NCI-H1436 treated with DMSO at 0.1 percent for 48 hours (cell line): ENCODE measurements around the gene KRTDAP.
"Not testable (repeated sequence)": the region's sequence is repeated elsewhere in the genome, so short reads cannot be mapped to it uniquely, and the experiment has no call there.

Experiments used
- DNase-seq: peaks from one replicate; lab custom pipeline; 2025; lab: John Stamatoyannopoulos, UW

The KRTDAP gene

GRCh38 chr19:35484252-35485036, 5.8 kb downstream of the KRTDAP start:
- no peak for DNase-seq

- DNase-seq = no peak
Observed at GRCh38 chr19:35483089-35483488, 7.2 kb downstream of the KRTDAP start.

DNA sequence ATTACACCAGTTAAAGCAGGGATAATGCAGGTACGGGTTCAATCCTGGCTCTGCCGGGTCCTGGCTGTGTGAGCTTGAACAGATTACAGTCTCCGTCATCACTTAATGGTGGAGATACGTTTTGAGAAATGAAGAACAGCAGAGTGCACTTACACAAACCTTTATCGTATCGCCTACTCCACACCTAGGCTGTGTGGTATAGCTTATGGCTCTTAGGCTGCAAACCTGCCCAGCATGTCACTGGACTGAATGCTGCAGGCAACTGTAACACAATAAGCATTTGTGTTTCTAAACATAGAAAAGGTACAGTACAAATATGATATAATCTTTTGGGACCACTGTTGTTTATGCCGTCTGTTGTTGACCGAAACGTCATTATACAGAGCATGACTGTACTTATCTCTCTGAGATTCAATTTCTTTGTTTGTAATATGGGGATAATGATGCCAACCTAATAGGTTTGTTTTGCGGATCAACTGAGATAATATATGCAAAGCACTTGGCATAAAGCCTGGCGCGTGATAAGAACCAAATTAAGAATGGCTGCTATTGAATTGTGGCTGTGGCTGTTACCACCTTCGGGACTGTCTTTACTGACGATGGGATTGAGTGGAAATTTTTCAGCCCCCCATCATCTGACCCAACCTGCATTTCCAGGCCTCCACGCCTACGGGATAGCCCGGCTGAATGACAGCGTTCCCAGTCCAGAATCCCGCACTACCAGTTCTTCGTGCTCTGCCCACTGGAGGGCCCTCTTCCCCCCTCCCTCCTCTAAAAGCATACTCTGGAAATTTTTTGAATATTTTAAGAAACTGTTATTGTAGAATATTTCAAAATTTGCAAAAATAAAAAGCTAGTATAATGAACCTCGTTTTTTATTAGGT, 11.2 kb downstream of the KRTDAP start:
- DNase-seq = peak; percentile 14

DNA sequence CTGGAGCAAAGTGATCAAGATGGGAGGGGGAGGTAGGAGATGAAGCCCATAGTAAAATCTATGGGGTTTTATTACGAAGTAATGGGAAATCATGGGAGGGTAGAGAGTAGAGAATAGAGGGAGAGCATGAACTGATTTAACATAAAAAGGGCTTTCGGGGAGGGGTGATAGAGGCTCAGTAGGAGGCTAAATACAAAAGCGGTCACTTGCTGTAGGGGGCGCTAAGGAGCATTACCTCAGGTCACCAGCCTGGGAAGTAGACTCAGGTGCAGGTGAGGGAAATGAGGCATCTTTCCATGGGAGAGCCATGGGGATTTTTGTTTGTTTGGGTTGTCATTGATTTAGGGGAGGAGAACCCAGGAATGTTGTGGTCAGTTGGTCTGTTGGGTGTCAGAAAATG, 14.1 kb downstream of the KRTDAP start:
- no peak for DNase-seq

GRCh38 chr19:35474594-35474993, 15.7 kb downstream of the KRTDAP start:
- not testable (repeated sequence) for DNase-seq

GRCh38 chr19:35474104-35474503, 16.2 kb downstream of the KRTDAP start:
- DNase-seq = no peak

- no peak for DNase-seq
Observed at GRCh38 chr19:35471946-35472345, 18.3 kb downstream of the KRTDAP start.

- not testable (repeated sequence) for DNase-seq
Observed at GRCh38 chr19:35471075-35471474, 19.2 kb downstream of the KRTDAP start.

DNA sequence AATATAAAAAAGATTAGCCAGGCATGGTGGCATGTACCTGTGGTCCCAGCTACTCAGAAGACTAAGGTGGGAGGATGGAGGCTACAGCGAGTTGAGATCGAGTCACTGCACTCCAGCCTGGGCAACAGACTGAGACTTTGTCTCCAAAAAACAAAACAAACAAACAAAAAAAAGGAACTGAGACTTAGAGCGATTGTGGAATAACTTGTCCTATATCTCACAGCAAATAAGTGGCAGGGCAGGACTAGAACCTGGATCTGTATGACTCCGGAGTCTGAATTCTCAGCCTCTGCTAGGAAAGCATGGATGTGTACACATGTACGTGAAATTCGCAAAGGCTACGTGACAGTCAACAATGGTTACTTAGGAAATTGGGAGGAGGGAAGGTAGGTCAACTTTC, 20.1 kb downstream of the KRTDAP start:
- DNase-seq = no peak

DNA sequence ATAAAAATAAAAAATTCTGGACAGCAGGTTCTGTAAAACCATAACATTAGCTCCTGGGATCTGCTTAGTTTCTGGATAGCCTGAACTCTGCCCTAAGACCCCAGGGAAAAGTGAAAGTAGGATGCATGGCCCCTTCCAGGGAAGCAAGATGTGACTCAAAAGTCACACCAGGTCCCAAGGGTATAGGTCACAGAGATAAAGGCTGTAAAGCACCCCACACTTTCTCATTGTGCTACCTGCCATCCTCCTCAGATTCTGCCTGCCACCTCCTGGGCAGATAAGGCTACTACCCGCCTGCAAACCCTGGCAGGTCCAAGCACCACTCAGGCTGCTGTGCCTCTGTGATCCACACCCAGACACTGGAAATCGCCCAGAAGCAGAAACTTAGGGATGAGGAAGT, 21.6 kb downstream of the KRTDAP start:
- DNase-seq = no peak

DNA sequence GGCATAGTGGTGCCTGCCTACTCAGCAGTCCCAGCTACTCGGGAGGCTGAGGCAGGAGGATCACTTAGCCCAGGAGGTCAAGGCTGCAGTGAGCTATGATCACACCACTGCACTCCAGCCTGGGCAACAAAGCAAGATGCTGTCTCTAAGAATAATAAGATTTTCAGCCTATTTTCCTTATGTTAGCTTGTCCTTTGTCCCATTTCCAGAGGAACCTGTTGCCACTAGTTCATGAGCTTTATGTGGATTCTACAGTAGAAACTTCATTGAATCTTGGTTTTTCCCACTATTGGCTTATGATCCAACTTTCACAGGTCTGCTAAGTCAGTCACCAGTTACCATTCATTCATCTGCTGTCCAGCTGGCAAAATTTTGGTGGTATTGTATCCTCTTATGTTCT, 24.0 kb downstream of the KRTDAP start:
- DNase-seq = no peak

GRCh38 chr19:35462956-35463355, 27.3 kb downstream of the KRTDAP start:
- not testable (repeated sequence) for DNase-seq

DNA sequence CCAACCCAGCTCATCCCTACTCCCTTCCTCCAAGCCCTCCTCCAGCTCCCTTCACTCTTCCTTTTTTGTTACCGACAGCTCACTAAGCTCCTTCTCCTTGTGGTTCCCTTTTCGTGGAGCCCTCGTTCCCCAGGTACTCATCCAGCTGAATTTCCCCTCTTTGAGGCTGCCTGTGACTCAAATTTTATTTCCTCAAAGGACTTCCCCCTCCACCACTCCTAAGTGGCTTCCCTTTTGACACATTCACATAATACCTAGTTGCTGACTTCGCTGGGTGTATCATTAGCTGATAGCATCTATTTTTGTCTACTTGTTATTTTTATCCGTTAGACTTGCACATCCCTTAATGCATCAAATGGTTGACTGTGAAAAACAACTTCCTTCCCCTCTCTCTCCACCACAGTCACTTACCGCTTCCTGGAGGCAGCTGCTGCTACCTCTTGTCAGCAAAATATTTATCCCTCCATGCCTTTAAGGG, 27.7 kb downstream of the KRTDAP start:
- DNase-seq = no peak

- not testable (repeated sequence) for DNase-seq
Observed at GRCh38 chr19:35461788-35462187, 28.5 kb downstream of the KRTDAP start.

- no peak for DNase-seq
Observed at GRCh38 chr19:35461060-35461459, 29.2 kb downstream of the KRTDAP start.

DNA sequence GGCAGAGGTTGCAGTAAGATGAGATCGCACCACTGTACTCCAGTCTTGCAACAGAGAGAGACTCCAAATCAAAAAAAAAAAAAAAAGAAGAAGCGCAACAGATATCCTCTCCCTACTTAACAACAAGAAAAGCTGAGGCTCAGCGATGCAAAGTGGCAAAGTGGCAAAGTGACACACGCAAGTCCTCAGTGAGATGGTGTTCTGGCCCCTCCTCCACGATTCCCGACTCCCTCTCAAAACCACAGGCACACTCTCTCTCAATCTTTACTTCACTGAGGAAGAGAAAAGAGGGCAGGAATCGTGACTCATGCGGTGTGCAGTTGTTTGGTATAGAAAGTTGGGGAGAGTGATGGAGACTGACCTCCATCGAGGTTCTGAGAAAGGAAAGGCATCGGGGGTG, 29.7 kb downstream of the KRTDAP start:
- no peak for DNase-seq

DNA sequence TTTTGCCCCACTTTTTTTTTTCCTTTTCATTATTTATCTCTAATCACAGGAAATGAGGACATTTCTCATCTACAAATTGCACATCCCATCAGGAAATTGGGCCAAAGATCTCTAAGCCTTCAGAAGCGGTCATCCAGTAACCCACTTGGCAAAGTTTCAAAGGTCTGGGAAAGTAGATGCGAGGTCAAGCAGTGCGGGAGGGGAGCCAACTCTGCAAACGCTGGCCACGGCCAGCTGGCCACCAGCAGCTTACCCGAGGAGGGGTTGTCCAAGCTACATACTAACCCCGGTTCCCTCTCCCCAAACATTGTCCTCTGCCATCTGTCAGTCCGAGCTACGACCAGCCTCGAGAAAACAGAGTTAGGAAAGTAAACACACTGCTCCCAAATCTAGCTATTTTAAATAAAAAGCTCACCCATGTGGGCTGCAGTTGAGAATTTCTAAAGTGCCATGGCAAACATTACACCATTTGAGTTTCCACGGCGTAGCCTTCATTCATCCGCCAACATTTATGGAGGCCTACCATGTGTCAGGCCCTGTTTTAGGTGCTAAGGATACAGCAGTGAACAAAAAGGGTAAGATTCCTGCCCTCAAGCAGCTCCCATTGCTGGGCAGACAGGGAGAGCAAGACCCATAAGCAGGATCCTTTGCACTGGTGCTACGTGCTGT, 30.7 kb downstream of the KRTDAP start:
- DNase-seq = no peak

DNA sequence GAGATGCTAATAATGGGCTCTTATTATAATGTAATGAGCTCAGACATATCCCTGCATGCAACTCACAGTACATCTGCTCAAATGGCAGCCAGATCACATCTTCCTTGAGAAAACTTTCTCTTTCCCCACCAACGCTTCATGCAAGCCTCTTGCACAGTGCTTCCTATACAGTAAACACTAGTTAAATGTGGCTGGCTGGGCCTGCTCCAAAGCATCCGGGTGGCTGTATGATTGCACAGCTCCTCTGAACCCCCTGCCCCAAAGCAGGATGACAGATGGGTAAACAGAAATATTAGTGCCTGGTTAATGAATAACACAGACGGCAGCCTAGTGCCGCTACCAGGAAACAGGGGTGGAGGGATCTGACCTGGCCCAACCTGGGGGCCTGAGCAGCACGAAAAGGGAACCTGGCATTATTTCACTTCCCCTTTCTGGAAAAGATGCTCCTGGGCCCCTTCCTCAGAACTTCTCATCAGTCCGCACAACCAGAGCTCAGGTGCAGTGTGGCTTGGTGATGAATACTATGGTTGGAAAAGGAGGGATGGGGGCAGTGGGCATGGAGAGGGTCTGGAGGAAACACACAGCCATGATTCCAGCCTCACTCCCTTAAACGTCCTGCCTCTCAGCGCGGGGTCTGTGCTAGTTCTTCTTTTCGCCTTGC, 31.4 kb downstream of the KRTDAP start:
- no peak for DNase-seq

- no peak for DNase-seq
Observed at GRCh38 chr19:35458192-35458591, 32.1 kb downstream of the KRTDAP start.

- DNase-seq = no peak
Observed at GRCh38 chr19:35457173-35457572, 33.1 kb downstream of the KRTDAP start.

- DNase-seq = no peak
Observed at GRCh38 chr19:35455616-35456201, 34.6 kb downstream of the KRTDAP start.

DNA sequence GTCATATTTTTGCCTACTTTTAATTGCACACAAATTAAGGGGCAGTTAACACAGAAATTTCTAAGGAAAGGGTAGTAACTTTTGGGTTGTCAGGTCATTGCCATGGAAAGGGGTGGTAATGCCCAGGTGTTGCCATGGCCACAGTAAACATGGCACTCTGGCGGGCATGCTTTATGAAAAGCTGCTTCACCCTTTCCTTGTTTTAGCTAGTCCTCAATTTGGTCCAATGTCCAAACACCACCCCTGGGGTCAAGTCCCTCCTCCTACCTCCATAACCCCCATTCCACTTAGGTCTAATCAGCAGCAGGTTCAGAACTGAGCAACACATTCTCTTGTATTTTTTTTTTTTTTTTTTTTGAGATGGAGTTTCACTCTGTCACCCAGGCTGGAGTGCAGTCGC, 35.6 kb downstream of the KRTDAP start:
- no peak for DNase-seq
